Activated T-cell treated with anti-CD3 and anti-CD28 coated beads for 48 hours (primary cell): ENCODE measurements around the gene OR7A10.

Experiments
- DNase-seq: peaks from one replicate; pipeline ENCODE4 v3.0.0-alpha.2; 2020; ENCODE audit warnings: low read depth

OR7A10 gene

DNA sequence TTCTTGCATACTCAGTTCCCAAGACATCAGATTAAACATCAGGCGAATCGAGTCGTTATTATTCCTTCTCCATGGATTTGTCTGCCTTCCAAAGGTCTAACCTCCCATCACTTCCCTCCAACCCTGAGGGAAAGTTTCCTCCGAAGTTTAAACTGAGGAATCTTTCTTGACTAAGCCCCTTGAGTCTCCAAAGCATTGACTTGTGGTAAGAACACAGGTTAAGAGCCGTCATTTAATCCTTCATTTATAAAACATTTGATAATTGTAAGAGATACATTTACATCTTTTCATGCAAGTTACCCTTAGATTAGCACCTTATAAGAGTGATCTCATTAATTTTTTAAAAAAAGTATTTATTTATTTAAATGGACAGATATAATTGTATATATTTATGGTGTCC is at the start of gene OR7A10:
OR7A10 (minus strand) TSS at position 101 of the 400 bp plus-strand sequence. CDS start 7,045 bp downstream, outside the sequence.
- DNase-seq: no peak

DNA sequence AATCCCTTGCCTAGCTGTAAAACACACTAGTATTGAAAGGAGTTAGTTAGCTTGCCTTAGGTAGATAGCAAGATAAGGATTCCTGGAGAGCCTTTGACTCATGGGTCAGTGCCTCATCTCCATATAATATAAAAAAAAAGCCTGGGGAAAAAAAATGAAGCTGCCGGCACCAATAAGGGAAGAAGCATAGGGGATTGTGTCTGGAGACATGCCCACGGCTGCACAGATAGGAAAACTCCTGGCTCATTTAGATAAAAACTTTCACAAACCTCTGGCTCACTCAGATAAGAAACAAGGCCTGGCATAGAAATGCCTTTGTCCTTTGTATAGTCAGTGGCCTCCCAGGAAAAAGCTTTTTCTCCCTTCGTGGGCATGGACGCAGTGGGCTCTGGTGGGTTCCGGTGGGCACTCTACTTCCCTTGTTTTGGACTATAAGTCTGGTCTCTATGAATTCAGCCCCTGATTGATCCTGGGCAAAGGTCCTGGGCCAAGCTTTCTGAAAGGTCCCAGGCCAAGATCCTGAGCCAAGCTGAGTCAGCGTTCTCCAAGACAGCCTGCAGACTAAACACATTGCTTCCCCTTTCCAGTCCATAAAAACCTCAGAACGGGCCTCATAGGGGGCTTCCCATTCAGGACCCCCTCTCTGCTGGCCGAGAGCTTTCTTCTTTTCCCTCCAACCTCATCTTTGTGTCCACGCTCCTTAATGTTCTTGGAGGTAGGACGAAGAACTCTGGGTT is 42.1 kb upstream of the OR7A10 start:
- no peak for DNase-seq

DNA sequence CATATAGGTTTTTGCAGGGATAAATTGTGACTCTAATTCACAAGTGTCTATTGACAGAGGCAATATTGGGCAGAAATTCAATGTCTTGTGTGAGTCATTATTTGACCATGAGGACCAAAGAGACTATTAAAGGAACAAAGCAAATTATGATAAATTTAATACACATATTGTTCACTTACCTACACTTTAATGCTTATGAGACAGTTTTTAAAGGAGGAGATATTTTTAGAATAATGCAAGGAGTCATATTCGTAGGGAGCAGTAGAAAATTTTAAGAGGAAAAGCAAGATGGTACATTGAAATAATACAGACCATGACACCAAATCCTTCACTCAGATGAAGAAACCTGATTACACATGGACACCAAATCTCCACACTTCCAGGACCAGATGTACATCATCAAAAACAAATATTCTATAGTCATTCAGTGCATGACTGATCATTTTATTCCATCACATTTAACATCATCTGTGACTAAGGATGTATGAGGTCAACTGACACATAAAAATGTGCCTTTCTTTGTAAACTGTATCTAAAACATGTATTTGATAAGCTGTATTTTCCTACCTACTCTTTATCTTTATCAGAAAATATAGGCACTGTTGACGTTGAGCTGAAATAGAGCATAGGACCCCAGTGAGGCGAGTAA is 41.4 kb upstream of the OR7A10 start:
- DNase-seq: no peak

DNA sequence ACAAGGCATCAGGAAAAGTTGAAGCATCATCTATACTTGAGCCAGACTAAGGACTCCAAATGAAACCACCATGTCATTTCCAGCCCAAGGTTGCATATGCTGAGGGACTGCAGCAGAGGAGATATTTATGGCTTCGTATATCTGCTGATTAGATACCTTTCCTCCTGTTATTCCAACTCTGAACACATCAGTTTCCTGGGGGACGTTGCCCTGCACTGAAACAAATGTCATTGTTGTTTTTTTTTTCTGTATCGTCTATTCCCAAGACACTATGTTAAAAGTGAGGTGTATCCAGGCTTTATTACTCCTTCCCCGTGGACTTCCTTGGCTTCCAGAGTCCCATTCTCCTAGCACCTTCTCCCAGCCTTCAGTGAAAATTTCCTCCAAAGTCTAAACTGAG is 37.3 kb upstream of the OR7A10 start, which contains the start of gene OR7A17:
OR7A17 (minus strand) TSS at position 101 of the 400 bp plus-strand sequence. CDS start 4,777 bp downstream, outside the sequence.
- DNase-seq: no peak

DNA sequence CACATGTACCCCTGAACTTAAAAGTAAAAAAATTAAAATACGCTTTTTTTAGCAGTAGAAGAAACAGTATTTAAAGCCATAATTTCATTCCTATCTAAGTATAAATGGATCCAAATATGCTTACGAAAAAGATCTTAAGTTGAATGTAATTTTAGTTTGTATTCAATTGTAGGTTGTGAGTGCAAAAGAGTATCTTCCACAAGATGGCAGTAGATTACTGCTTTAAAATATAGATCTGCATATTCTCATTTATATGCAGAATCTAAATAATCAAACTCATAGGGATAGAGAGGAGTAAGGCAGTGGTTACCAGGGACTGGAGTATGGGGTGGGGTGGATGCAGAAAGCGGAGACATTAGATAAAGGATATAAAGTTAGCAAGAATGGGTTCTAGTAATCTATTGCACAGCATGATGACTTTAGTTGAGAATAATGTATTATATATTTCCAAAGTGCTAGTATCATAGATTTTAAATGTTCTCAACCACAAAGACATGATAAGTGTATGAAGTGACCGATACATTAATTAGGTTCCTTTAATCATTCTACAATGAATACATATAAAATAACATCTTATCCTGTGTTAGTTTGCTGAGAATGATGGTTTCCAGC is 23.0 kb upstream of the OR7A10 start:
- DNase-seq: no peak

- no peak for DNase-seq
Measured at GRCh38 chr19:14868497-14868896, 19.8 kb upstream of the OR7A10 start.

DNA sequence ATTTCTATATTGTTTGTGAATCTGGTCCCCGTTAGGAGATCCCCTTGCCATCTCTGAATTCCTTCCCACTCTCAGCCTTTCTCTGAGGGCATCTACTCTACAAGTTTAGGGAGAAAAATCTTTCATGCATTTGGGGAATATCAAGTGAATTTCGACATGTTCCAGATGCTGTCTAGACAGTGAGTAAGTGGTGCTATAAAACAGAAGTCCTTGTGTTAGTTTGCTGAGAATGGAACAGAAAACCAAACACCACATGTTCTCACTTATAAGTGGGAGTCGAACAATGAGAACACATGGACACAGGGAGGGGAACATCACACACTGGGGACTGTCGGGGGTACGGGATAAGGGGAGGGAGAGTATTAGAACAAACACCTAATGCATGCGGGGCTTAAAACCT is 5.1 kb downstream of the OR7A10 start:
- no peak for DNase-seq

DNA sequence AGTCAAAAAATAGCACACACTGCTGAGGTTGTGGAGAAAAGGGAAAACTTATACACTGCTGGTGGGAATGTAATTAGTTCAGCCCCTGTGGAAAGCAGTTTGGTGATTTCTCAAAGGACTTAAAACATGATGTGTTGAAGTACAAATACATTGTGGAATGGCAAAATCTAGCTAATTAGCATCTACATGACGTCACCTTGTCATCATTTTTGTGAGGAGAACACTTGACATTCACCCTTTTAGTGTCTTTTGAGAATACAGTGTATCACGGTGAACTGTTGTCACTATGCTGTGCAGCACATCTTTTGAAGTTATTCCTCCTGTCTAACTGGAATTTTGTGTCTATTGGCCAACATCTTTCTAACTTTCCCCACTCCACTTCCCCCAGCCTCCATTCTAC is 5.6 kb downstream of the OR7A10 start:
- no peak for DNase-seq

DNA sequence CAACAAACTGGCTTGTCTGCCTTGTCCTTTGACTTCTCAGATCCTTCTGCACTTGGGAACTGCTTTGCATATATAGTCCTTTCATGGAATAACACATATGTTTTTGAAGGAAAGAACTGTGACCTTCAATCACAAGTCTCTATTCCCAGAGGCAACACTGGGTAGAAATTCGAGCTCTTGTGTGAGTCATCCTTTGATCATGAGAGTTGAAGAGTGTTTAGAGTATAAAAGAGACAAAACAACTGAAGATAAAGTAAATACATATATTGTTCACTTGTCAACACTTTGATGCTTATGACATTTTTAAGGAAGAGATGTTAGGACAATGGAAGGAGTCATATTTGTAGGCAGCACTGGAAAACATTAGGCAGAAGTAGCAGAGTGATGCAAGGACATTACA is 8.5 kb downstream of the OR7A10 start:
- DNase-seq: no peak

DNA sequence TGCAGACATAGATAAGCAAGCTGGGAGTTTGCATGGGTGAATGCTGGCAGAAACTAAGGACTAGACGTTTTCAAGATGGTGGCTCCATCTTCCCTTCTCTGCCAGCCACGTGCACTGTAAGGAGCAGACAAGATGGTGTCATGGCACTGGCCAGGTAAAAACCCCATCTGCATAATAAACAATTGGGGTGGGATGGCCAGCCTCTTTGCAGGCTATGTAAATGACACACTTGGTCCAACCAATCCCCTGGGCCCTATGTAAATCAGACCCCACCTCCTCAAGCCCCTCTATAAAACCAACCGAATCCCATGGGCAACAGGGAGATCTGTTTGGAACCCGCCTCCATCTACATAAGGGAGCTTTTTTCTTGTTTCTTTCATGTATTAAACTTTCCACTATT is 11.3 kb downstream of the OR7A10 start:
- no peak for DNase-seq

DNA sequence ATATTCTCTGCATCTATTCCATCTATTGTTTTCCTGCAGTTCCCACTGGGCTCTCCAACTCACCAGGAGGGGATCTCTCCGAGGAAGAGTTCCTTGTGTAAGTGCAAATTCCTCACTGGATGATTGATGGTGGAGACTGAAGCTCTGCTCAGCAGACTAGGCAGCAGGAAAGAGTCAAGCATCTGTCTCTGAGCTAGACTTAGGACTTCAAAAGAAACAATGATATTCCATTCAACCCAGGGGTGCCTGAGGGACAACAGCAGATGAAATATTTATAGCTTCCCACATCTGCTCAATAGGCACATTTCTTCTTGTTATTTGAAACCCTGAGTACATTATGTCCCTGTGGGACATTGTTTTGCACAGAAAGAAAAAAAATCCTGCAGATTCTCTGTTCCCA is 13.7 kb downstream of the OR7A10 start, which contains the start of the genes OR7A5 and OR7C1:
OR7A5 (minus strand) TSS at position 175 of the 400 bp plus-strand sequence. CDS start 6,944 bp downstream, outside the sequence.
OR7C1 (minus strand) TSS at position 175 of the 400 bp plus-strand sequence. CDS start 35,049 bp downstream, outside the sequence.
- no peak for DNase-seq

GRCh38 chr19:14830702-14831101 is 18.0 kb downstream of the OR7A10 start:
- DNase-seq: no peak

GRCh38 chr19:14826006-14826405 is 22.7 kb downstream of the OR7A10 start:
- DNase-seq: no peak

GRCh38 chr19:14821937-14822336 is 26.8 kb downstream of the OR7A10 start:
- DNase-seq: no peak

- DNase-seq: no peak
Measured at GRCh38 chr19:14818588-14818987, 30.1 kb downstream of the OR7A10 start.

GRCh38 chr19:14817052-14817451 is 31.7 kb downstream of the OR7A10 start:
- no peak for DNase-seq

GRCh38 chr19:14814982-14815652 is 33.6 kb downstream of the OR7A10 start:
- DNase-seq: no peak

- no peak for DNase-seq
Measured at GRCh38 chr19:14809272-14810057, 39.3 kb downstream of the OR7A10 start.

- DNase-seq: no peak
Measured at GRCh38 chr19:14804765-14805164, 44.0 kb downstream of the OR7A10 start.

GRCh38 chr19:14798760-14799159 is 50.0 kb downstream of the OR7A10 start:
- DNase-seq: no peak

GRCh38 chr19:14796021-14796420 is 52.7 kb downstream of the OR7A10 start:
- DNase-seq: no peak
